Chondrocyte (in vitro differentiated cells): ENCODE results near the gene ADH1B. TPM values are rescaled to one million over a fixed set of nuclear protein-coding genes. Genes with fewer than 3 reads are reported as not detected.

Source experiments
- DNase-seq: peaks from one replicate; pipeline ENCODE4 v3.0.0; 2021; ENCODE audit warnings: mixed read lengths, low spot score
- H3K27ac Mint-ChIP-seq: one replicate; pipeline ENCODE4 v1.8.0; 2021; ENCODE audit warnings: mild to moderate bottlenecking, moderate library complexity, mixed read lengths; ENCODE audit not compliant: unreplicated experiment
- H3K27me3 Mint-ChIP-seq: 2 replicates; pipeline ENCODE4 v1.8.0; 2021; ENCODE audit warnings: low read depth, mixed read lengths
- H3K36me3 Mint-ChIP-seq: 2 replicates; pipeline ENCODE4 v1.8.0; 2021; ENCODE audit warnings: low read depth, mixed read lengths
- H3K4me1 Mint-ChIP-seq: 2 replicates; pipeline ENCODE4 v1.8.0; 2021; ENCODE audit warnings: low read depth, mild to moderate bottlenecking, mixed read lengths
- H3K4me3 Mint-ChIP-seq: one replicate; pipeline ENCODE4 v1.8.0; 2021; ENCODE audit warnings: mild to moderate bottlenecking, moderate library complexity, mixed read lengths; ENCODE audit not compliant: unreplicated experiment
- H3K9me3 Mint-ChIP-seq: 2 replicates; pipeline ENCODE4 v1.8.0; 2021; ENCODE audit warnings: low read depth, mixed read lengths
- total RNA-seq: library from RNA; stranded (reverse); gene quantifications from 3 replicates; pipeline ENCODE4 v1.2.1, GENCODE V29; 2021
- TF ChIP-seq, protein P1 (sequence below): fragments of 200-600 bp; sonication (generic); IDR thresholded peaks from 2 replicates; pipeline ENCODE4 v1.5.0; 2021; ENCODE audit warnings: antibody characterized with exemption, mild to moderate bottlenecking, moderate library complexity

The ADH1B gene
- total RNA-seq, 1 donor from 2014 or later: 1.2 TPM

DNA sequence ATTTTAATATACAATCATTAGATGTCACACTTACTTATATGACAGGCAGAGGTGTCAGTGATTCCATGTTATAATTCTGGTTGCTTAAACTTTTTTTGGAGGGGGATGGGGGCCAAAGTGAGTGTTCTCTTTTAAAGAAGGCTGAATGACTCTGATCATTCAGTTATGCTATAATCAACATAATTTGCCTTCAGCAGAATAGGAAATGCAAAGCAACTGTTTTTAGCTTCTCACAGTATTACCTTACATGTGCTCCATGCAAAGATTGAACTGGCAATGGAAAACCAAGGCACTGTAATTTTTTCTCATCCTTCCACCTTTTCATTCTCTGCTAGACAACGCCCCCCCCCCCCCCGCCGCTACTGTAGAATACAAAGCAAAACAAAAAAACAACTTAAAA lies 18.0 kb upstream of the ADH1B start:
- Mint-ChIP-seq H3K9me3 (no peaks in the 10 kb centered on the region), H3K27me3 (peaks cover 2% of the 10 kb centered on the region), H3K4me1 (no peaks in the 10 kb centered on the region), H3K36me3 (no peaks in the 10 kb centered on the region), H3K27ac (no peak overlapping the region), H3K4me3 (no peak overlapping the region)
- DNase-seq: no peak
- TF ChIP-seq, protein P1, sequence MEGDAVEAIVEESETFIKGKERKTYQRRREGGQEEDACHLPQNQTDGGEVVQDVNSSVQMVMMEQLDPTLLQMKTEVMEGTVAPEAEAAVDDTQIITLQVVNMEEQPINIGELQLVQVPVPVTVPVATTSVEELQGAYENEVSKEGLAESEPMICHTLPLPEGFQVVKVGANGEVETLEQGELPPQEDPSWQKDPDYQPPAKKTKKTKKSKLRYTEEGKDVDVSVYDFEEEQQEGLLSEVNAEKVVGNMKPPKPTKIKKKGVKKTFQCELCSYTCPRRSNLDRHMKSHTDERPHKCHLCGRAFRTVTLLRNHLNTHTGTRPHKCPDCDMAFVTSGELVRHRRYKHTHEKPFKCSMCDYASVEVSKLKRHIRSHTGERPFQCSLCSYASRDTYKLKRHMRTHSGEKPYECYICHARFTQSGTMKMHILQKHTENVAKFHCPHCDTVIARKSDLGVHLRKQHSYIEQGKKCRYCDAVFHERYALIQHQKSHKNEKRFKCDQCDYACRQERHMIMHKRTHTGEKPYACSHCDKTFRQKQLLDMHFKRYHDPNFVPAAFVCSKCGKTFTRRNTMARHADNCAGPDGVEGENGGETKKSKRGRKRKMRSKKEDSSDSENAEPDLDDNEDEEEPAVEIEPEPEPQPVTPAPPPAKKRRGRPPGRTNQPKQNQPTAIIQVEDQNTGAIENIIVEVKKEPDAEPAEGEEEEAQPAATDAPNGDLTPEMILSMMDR: no peak

DNA sequence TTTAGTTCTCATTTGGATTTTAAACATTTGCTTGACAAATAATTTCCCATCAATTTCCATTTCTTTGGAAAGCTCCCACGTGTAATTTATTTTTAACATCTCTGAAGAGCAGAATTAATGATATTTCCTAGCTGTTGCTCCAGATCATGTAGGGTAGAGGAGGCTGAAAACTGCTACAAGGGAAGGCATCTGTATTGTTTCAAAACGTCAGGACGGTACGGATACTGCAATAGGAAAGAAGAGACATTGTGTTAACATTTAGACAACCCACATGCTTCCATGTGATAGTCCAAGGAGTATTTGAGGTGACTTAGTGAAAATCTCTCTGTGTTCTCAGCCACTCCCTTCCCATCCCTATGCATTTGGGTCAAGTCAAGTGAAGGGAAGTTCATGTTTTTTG lies 15.4 kb upstream of the ADH1B start:
- Mint-ChIP-seq H3K36me3 (no peaks in the 10 kb centered on the region), H3K4me3 (no peak overlapping the region), H3K27ac (no peak overlapping the region), H3K27me3 (peaks cover 2% of the 10 kb centered on the region), H3K4me1 (no peaks in the 10 kb centered on the region), H3K9me3 (no peaks in the 10 kb centered on the region)
- TF ChIP-seq, protein P1: no peak
- DNase-seq: no peak

DNA sequence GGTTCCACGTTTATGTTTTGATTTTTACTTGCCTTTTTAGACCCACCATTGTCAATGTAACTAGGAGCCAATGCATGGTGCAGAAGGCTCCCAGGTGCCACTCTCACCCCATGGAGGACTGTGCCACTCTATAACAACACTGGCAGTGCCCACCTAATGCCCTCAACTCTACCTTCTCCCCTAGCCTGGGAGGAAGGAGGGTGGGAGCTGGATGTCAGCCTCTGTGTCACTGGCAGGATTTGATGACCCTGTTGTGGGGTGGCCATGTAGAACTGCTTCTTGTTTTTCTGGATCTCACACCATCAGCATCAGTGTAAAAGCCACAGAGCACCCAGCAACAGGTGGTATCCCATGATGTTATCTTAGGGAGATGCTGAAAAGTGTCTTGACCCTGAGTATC lies 13.7 kb upstream of the ADH1B start:
- Mint-ChIP-seq H3K4me1 (no peaks in the 10 kb centered on the region), H3K36me3 (no peaks in the 10 kb centered on the region), H3K4me3 (no peak overlapping the region), H3K9me3 (no peaks in the 10 kb centered on the region), H3K27me3 (peaks cover 2% of the 10 kb centered on the region), H3K27ac (no peak overlapping the region)
- TF ChIP-seq, protein P1: no peak
- no peak for DNase-seq

DNA sequence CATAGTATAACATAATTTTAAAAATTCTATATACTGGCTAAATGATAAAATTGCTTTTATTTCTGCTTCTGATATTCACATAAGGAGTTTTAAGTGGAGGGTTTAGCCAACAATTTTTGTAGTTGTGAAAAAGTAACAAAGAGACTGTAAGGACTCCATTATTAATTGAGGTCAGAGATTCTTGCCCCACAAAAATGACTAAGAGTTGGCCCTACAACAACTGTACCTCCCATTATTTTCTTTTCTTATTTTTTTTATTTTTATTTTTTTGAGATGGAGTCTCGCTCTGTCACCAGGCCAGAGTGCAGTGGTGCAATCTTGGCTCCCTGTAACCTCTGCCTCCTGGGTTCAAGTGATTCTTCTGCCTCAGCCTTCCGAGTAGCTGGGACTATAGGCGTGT lies 9.4 kb upstream of the ADH1B start:
- H3K4me3 Mint-ChIP-seq: no peak overlapping the region
- peaks cover 7% of the 10 kb centered on the region for H3K36me3 Mint-ChIP-seq
- peaks cover 10% of the 10 kb centered on the region for H3K9me3 Mint-ChIP-seq
- peaks cover under 1% of the 10 kb centered on the region for H3K4me1 Mint-ChIP-seq
- H3K27me3 Mint-ChIP-seq: no peaks in the 10 kb centered on the region
- TF ChIP-seq, protein P1: no peak
- no peak for DNase-seq
- no peak overlapping the region for H3K27ac Mint-ChIP-seq

DNA sequence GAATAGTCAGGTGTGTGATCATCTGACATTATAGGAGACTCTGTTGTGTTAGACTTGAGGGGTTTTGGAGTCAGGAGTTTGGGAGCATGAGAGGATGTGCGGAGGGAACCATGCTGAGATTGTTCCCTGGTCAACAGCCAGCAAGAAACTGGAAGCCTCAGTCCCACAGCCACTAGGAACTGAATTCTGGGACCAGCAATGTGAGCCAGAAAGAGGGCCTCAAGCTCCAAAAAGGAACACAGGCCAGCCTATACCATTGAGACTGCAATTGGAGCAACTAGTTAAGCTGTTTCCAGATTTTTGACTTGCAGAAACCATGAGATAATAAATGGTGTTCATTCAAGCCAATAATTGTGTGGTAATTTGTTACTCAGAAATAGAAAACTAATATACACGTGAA lies 8.7 kb upstream of the ADH1B start:
- no peak overlapping the region for H3K27ac Mint-ChIP-seq
- H3K27me3 Mint-ChIP-seq: no peaks in the 10 kb centered on the region
- H3K4me1 Mint-ChIP-seq: peaks cover 8% of the 10 kb centered on the region
- no peak for DNase-seq
- no peak overlapping the region for H3K4me3 Mint-ChIP-seq
- TF ChIP-seq, protein P1: no peak
- H3K36me3 Mint-ChIP-seq: peaks cover 7% of the 10 kb centered on the region
- H3K9me3 Mint-ChIP-seq: peaks cover 13% of the 10 kb centered on the region
